HG03354 (cell line): ENCODE measurements around the gene HOXA10.

ENCODE experiments used
- ATAC-seq: cut with Tn5 transposase; IDR thresholded peaks from one replicate; pipeline ENCODE4 v1.9.1; 2021; ENCODE audit warnings: mild to moderate bottlenecking; ENCODE audit not compliant: unreplicated experiment, poor library complexity, severe bottlenecking

HOXA10 gene

GRCh38 chr7:27138985-27139333 is 35.2 kb downstream of the HOXA10 start:
- ATAC-seq: no peak

GRCh38 chr7:27138472-27138871 is 35.6 kb downstream of the HOXA10 start:
- no peak for ATAC-seq

- ATAC-seq: no peak
These were observed 36.3 kb downstream of the HOXA10 start for GRCh38 chr7:27137640-27138315.

DNA sequence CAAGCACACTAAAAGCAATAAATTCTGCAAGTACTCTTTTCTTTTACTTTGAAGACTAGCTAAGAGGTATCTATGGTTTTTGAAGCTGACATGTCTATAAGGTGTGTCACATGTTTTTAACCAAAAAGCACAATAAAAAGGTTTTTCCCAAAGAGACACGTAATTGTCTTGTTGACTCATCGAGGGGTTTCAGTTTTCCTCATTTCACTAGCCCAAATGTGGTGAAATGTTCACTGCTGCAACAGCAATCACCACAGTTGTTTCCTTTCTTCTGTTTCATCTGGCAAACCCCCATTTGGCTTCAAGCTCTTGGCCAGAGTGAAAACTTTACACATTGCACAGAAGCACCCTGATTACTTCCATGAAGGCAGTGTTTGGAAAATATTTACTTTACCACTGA is 39.7 kb downstream of the HOXA10 start:
- ATAC-seq: no peak

DNA sequence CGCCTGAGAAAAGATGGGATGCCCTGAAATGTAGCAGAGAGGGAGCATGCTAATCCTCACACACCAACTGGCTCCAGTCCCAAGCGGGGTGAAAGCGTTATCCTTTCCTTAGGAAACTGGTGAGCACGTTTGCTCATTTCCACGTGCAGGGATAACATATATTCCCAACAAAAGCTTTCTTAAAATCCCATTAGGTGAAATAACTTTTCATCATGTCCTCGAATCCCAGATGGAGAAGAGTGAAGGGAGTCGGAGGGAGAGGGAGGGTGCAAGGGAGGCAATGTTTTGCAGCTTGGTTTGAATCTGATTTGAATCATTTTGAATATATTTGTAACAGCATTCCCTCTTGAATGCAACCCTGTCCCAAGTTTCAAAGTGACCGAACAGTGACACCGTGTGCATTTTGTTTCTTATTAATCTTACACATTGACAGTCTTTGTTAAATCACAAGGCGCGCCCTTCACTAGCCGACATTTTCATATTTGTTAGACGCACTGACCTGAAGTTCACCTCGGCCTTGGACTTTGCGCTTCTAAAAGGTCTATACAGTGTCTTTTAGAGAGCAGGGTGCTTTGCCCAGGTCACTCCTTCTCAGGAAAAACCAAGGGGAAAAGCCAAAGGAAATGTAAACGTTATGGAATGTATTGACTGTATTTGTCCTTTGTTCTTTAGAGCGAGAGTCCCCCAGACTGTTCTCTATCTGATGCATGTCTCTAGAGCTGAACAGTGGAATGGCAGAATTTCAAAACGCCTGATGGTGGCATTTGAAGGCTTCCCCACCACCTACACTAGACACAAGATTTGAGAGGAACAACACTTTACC is 40.5 kb downstream of the HOXA10 start:
- ATAC-seq: no peak

DNA sequence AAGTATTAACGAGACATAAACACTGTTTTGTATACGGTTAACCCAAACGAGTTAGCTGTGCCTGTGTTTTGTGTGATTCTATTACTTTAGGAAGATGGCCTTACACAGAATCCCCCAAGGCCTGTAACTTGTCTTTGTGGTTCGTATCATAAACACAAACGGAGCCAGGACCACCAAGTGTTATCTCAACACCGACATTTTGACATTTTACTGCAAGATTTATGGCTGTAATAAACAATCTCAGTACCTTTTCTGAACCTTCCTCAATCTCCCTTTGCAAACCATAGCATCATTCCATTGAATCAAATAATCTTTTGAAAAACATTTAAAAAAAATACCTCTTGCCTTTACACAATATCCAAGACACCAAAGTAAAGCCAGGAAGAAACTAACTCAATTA is 41.1 kb downstream of the HOXA10 start:
- ATAC-seq: no peak

- ATAC-seq: no peak
These were observed 41.9 kb downstream of the HOXA10 start for GRCh38 chr7:27132214-27132613.

GRCh38 chr7:27131390-27131819 is 42.7 kb downstream of the HOXA10 start:
- no peak for ATAC-seq

DNA sequence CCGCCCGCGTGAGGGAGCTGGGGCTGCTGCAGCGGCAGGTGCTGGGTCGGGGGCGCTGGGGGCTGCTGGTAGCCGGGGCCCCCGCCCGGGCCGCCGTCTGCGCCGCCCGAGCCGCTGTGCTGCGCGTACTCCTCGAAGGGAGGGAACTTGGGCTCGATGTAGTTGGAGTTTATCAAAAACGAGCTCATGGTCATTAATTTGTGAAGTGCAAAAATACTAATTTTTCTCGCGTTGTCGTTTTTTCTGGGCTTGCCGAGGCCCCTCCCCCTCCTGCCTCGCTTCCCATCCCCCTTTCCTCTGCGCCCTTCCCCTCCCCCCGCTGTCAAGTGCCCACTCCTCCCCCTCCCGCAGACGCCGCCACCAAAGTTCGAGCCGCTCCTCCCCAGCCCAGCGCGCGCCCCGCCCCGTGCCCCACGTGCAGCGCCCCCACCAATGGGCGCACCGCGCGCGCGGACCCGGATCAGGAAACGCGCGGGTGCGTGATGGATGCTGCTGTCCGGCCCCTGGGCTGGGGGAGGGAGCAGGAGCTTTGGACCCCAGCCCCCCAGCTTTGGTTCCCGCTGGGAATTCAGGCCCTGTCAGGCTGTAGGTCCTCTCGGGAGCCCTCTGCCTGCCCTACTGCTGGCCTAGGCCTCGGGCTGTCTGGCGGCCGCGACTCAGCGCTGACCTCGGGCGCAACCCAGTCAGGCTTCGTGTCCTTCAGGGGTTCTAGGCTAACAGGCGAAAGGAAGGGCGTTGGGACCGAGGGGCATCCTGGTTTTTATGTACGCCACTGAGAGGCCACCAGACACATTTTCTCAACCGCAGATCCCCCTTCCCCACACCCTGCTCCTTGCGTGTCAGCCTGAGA is 43.4 kb downstream of the HOXA10 start, which contains the start of gene HOXA4:
HOXA4 (minus strand) TSS at position 218 of the 850 bp plus-strand sequence; CDS start at position 194, 24 bp downstream.
- ATAC-seq: peak; percentile 76

DNA sequence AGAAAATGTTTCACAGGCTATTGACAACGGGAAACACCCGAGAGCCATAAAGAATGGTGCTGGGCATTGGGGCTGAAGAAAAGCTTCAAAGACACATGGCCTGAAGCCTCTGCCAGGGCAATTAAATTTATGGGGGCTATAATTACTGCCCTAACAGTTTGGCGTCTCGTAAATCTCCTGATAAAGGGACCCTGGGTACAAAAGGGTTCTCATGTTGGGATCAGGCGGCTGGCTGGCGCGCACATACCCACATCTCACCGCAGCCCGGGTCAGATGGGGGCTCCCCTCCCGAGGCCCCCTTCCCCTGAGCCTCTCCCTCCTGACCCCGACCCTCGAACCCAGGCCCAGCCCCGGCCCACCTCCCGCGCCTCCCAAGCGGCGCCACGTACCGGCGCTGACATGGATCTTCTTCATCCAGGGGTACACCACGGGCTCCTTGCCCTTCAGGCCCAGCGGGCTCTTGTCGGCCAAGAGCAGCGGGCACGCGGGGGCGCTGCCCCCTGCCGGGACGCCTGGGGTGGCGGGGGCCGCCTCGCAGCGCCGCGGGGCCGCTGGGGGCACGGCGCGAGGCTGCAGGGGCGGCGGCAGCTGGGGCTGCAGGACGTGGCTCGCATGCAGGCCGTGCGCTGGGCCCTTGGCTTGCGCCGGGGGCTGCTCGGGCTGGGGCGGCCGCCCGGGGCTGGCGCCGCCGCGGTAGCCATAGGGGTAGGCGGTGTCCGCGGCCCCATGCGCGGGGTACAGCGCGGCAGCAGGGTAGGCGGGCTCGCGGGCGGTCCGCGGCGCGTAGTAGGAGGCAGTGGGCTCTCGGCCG is 44.2 kb downstream of the HOXA10 start:
- ATAC-seq: peak; percentile 12

DNA sequence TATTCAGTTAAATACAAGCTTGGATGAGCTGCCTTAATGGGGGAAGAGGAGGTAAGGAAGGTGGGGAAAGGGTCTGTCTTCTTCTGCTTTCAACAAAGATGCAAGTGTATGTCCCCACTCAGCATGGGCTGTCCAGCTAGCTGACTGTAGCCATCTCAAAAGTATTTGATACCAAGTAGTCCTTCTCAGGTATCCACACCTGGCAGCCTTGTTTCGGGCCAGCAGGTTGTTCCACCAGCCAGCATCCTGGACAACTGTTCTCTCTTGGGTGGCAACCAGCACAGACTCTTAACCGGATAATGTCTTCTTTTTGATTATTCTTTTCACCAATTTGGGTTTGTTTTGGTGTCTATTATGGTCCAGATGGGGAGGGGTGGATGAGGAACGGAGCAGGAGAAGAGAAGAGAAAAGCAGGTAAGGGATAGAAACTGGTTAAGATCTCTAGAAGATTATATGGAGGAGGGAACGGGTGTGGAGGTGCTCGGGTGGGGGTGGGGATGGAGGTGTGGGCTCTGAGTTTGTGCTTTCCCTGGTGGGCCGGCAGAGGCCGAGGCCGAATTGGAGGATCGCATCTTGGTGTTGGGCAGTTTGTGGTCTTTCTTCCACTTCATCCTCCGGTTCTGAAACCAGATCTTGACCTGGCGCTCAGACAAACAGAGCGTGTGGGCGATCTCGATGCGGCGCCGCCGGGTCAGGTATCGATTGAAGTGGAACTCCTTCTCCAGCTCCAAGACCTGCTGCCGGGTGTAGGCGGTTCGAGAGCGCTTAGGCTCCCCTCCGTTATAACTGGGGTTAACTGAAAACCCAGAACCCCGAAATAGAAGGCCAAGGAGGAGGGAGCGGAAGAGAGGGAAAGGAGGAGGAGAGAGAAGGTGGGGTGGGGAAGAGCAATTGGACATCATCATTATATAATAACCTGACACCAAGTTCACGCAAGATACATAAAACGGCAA is 45.1 kb downstream of the HOXA10 start:
- no peak for ATAC-seq

DNA sequence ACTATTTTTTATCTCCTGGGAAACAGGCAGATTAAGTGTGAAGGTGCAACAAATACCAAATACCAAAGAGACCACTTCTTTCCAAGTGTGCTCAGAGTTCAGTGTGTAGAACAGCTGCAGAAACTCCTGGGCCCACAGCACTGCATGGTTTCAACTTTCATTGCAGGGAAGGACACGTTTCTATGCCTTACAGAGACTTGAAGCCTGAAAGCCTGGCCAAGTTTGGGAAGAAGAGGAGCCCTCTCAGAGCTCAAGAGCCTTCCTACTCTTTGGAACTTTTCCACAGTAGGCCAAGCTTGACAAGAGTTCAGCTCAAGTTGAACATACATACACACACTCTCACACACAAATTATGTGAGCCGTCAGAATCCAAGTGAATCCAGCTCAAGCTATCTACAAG is 46.1 kb downstream of the HOXA10 start:
- no peak for ATAC-seq

DNA sequence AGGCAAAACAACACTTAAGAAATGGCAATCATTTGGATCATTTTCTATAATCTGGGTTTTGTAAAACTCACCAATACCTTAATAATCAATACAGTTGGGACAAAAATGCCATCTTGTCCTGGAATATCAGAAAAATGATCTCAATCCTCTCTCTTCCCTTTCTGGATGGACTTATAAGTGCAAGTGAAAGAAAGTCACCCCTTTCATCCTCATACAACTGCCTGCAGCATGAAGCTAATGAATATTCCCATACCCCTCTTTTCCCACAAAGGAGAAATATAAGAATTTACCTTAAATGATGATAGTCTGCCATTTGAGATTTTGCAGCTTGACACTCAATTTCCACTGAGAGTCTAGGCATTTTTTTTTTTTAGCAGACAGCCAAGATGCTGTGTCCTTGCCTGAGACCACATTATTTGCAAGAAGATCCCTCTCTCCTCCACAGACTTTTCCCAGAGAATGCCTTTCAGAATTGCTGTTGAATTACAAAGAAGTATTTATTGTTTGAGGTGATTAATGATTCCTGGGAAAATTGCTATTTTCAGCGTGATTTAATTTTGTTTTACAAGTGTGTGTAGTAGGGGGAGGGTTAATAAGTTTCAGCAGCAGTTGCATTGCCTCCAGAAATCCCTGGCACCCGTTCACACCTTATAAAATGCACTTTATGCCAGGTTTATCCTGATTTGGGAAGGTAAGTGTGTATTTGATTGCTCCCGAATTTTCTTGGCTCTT is 47.4 kb downstream of the HOXA10 start:
- ATAC-seq: no peak

GRCh38 chr7:27125986-27126394 is 48.1 kb downstream of the HOXA10 start:
- no peak for ATAC-seq

GRCh38 chr7:27124902-27125689 is 49.0 kb downstream of the HOXA10 start:
- no peak for ATAC-seq

- no peak for ATAC-seq
These were observed 49.8 kb downstream of the HOXA10 start for GRCh38 chr7:27124096-27124901.
